ENCODE results near the gene GPC1. TPM values are rescaled to one million over a fixed set of nuclear protein-coding genes. Genes with fewer than 3 reads are reported as not detected.

GPC1 gene
- total RNA-seq, 1 donor from 2014 or later = 58.0 TPM

- Mint-ChIP-seq H3K27ac (no peak overlapping the region), H3K36me3 (no peaks in the 10 kb centered on the region), H3K4me3 (no peak overlapping the region), H3K4me1 (ENCODE audit: unreplicated experiment) (peaks cover 7% of the 10 kb centered on the region), H3K9me3 (peaks cover 11% of the 10 kb centered on the region), H3K27me3 (peaks cover 3% of the 10 kb centered on the region)
- TF ChIP-seq, protein P1, sequence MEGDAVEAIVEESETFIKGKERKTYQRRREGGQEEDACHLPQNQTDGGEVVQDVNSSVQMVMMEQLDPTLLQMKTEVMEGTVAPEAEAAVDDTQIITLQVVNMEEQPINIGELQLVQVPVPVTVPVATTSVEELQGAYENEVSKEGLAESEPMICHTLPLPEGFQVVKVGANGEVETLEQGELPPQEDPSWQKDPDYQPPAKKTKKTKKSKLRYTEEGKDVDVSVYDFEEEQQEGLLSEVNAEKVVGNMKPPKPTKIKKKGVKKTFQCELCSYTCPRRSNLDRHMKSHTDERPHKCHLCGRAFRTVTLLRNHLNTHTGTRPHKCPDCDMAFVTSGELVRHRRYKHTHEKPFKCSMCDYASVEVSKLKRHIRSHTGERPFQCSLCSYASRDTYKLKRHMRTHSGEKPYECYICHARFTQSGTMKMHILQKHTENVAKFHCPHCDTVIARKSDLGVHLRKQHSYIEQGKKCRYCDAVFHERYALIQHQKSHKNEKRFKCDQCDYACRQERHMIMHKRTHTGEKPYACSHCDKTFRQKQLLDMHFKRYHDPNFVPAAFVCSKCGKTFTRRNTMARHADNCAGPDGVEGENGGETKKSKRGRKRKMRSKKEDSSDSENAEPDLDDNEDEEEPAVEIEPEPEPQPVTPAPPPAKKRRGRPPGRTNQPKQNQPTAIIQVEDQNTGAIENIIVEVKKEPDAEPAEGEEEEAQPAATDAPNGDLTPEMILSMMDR (conservative IDR thresholded peaks at IDR 0.05) = no peak
- no peak for DNase-seq (ENCODE audit: extremely low spot score, unreplicated experiment)
These were observed 9.8 kb upstream of the GPC1 start for GRCh38 chr2:240425697-240426096.

GRCh38 chr2:240426845-240427721 lies 8.4 kb upstream of the GPC1 start:
- peaks cover 7% of the 10 kb centered on the region for H3K4me1 Mint-ChIP-seq (ENCODE audit: unreplicated experiment)
- DNase-seq (ENCODE audit: extremely low spot score, unreplicated experiment) = no peak
- H3K27me3 Mint-ChIP-seq = peaks cover 3% of the 10 kb centered on the region
- H3K27ac Mint-ChIP-seq = peak overlapping the region; percentile 40
- H3K36me3 Mint-ChIP-seq = no peaks in the 10 kb centered on the region
- no peak overlapping the region for H3K4me3 Mint-ChIP-seq
- TF ChIP-seq, protein P1 (conservative IDR thresholded peaks at IDR 0.05) = no peak
- peaks cover 11% of the 10 kb centered on the region for H3K9me3 Mint-ChIP-seq

GRCh38 chr2:240427729-240428128 lies 7.7 kb upstream of the GPC1 start:
- DNase-seq (ENCODE audit: extremely low spot score, unreplicated experiment) = no peak
- TF ChIP-seq, protein P1 (conservative IDR thresholded peaks at IDR 0.05) = no peak
- H3K9me3 Mint-ChIP-seq = peaks cover 5% of the 10 kb centered on the region
- no peak overlapping the region for H3K4me3 Mint-ChIP-seq
- H3K4me1 Mint-ChIP-seq (ENCODE audit: unreplicated experiment) = peaks cover 7% of the 10 kb centered on the region
- no peak overlapping the region for H3K27ac Mint-ChIP-seq
- peaks cover 7% of the 10 kb centered on the region for H3K27me3 Mint-ChIP-seq
- H3K36me3 Mint-ChIP-seq = no peaks in the 10 kb centered on the region

DNA sequence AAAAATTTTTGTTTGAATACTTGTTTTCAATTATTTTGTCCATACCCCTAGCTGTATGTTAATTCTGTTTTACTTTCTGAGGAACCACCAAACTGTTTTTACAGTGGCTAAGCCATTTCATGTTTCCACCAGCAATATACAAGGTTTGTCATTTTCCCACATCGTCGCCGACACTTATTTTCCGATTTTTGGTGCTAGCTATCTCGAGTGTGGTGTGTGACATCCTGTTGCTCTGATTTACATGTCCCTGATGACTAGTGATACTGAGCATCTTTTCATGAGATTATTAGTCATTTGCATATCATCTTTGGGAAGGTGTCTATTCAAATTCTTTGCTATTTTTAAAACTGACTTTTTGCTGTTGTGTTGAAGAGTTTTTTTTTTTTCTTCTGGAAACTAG lies 7.2 kb upstream of the GPC1 start:
- Mint-ChIP-seq H3K27ac (no peak overlapping the region), H3K4me3 (no peak overlapping the region), H3K4me1 (ENCODE audit: unreplicated experiment) (peaks cover 7% of the 10 kb centered on the region), H3K36me3 (no peaks in the 10 kb centered on the region), H3K27me3 (peaks cover 7% of the 10 kb centered on the region), H3K9me3 (peaks cover 4% of the 10 kb centered on the region)
- TF ChIP-seq, protein P1 (conservative IDR thresholded peaks at IDR 0.05) = no peak
- DNase-seq (ENCODE audit: extremely low spot score, unreplicated experiment) = no peak

GRCh38 chr2:240429341-240429871 lies 6.1 kb upstream of the GPC1 start:
- Mint-ChIP-seq H3K4me1 (ENCODE audit: unreplicated experiment) (peaks cover 7% of the 10 kb centered on the region), H3K36me3 (no peaks in the 10 kb centered on the region), H3K9me3 (peaks cover 4% of the 10 kb centered on the region), H3K27me3 (peaks cover 7% of the 10 kb centered on the region), H3K4me3 (no peak overlapping the region), H3K27ac (no peak overlapping the region)
- TF ChIP-seq, protein P1 (conservative IDR thresholded peaks at IDR 0.05) = no peak
- DNase-seq (ENCODE audit: extremely low spot score, unreplicated experiment) = no peak
